ENCODE measurements around the gene SSR1.

- TF ChIP-seq ZMYM3 (CRISPR knock-in tag; IDR thresholded peaks at IDR 0.05) (no peak), MED1 (CRISPR knock-in tag; IDR thresholded peaks at IDR 0.05) (no peak), YY1 (IDR thresholded peaks at IDR 0.05; ENCODE audit: insufficient read depth, insufficient replicate concordance, low read depth, low read length) (no peak), KDM1A (CRISPR knock-in tag; IDR thresholded peaks at IDR 0.05) (no peak), ZNF350 (CRISPR knock-in tag; IDR thresholded peaks at IDR 0.05; ENCODE audit: borderline replicate concordance, low read depth) (no peak)
Measured at GRCh38 chr6:7249946-7250643, 62.9 kb downstream of the SSR1 start.
